GM19035 (cell line): ENCODE data around the gene AHSG.

Source experiments
- ATAC-seq: cut with Tn5 transposase; IDR thresholded peaks from one replicate; pipeline ENCODE4 v1.9.1; 2021; ENCODE audit not compliant: unreplicated experiment

Gene AHSG

GRCh38 chr3:186637686-186638085, 24.8 kb downstream of the AHSG start:
- ATAC-seq = no peak

DNA sequence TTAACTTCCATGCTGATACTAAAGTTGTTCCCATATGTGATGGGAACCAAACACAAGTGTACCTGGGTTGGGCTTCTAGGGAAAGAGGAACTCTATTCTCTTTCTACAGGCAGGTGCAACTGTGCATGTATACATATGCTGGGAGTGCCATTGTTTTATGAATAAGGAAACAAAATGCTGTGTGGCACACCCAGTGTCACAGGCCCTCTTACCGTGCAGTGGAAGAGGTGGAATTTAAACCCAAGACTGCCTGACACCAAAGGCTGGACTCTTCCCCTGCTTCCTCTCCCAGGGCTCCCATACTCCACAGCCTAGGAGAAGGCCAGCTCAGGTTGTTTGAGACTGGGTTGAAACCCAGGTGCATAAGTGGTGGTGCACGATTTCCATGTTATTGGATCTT, 25.4 kb downstream of the AHSG start:
- no peak for ATAC-seq

- ATAC-seq = no peak
Observed at GRCh38 chr3:186639778-186640472, 27.1 kb downstream of the AHSG start, which contains the start of gene FETUB. TSS of gene FETUB (plus strand) at chr3:186640399. CDS start at chr3:186640461, 62 bp downstream.

GRCh38 chr3:186640473-186640818, 27.6 kb downstream of the AHSG start:
- ATAC-seq = no peak

- no peak for ATAC-seq
Observed at GRCh38 chr3:186640929-186641328, 28.1 kb downstream of the AHSG start.

GRCh38 chr3:186642014-186642413, 29.2 kb downstream of the AHSG start:
- no peak for ATAC-seq

DNA sequence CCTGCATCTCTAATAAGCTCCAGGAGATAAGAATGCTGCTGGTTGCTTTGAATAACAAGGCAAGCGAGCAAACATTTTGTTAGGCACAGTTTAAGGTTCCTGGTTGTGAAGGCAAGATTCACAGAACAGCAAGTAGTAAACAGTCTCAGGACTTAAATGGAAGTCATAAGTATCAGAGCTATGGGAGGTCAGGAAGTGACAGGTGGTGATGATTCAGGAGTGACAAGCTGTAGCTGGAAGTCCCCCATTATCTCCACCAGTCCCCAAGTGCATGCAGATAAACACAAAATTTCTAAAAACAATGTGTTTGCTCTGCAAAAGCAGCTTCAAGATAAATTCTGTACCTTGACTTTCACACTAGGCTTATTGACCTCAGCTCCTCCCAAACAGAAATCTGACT, 30.6 kb downstream of the AHSG start:
- no peak for ATAC-seq

DNA sequence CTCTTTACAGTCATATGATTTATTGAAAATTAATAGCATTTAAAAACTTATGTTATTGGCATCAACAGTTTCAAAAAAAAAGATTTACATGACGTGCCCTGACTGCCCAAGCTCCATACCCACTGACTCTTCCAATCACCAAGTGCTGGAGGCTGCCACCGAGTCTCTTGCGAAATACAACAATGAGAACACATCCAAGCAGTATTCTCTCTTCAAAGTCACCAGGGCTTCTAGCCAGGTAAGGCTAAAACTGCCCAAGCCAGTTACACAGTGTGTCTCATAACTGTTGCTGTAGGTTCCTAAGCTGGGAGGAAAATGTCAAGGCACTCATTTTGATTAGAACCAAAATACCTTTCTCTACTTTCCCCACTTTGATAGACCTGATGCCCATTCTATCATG, 31.8 kb downstream of the AHSG start:
- no peak for ATAC-seq

DNA sequence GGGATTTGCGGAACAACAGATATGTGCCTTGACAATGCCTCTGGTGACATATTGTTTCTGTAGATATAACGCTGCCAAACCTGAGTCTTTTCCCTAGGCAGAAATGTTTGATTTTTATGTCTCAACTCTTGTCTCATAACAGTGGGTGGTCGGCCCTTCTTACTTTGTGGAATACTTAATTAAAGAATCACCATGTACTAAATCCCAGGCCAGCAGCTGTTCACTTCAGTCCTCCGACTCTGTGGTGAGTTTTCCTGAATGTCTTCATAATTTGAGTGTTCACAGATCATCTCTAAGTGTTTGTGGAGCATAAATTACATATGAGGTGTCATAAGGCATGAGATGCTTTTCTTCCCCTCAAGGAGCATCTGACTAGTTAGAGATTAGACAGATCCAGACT, 33.2 kb downstream of the AHSG start:
- no peak for ATAC-seq

GRCh38 chr3:186646841-186647240, 34.0 kb downstream of the AHSG start:
- ATAC-seq = no peak

- no peak for ATAC-seq
Observed at GRCh38 chr3:186648851-186649250, 36.0 kb downstream of the AHSG start.

- no peak for ATAC-seq
Observed at GRCh38 chr3:186651678-186652215, 38.9 kb downstream of the AHSG start.

DNA sequence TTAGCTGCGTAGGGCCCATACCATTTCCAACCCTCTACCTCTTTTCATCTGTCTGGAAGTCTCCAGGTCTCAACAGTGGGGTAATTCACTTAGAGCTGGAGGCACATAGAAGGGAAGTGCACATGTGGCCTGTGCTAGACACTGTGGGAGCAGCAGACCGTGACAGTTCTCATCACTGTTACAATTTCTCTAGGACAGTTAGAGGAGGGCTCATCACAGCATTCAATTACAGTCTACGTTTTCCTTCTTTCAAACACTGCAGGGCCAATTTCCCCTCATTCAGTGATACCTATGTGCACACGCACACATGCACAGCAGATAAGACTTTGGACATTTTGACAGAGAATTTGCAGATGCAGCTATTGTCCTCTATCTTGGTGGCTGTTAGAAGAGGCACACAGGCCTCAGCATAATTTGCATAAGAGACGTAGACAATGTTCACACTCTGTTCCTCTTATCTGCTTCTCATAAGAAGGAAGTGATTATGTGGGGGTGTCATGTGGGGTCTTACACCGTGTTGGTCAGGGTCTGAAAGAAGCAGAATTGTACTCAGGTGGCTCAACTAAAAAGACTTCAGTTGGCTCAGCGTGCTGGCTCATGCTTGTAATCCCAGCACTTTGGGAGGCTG, 40.3 kb downstream of the AHSG start:
- ATAC-seq = peak; percentile 88

GRCh38 chr3:186653984-186654383, 41.1 kb downstream of the AHSG start:
- no peak for ATAC-seq

GRCh38 chr3:186663361-186664118, 50.7 kb downstream of the AHSG start:
- no peak for ATAC-seq

DNA sequence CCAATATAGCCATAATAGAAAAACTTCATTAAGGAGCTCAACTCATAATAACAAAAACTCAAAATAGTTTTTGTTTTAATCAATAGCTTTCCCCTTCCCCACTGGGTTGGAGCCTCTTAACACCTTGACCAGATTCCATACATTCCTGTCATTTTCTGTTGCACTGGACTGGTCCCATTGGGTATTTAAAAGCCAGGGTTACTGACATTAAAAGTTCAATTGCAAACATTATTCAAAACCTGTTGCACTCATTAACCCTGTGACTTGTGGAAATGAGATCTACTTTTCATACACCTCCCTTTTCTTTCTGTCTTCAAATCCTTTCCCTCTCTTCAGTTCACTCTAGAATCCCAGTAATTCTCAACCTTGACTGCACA, 51.2 kb downstream of the AHSG start:
- no peak for ATAC-seq

DNA sequence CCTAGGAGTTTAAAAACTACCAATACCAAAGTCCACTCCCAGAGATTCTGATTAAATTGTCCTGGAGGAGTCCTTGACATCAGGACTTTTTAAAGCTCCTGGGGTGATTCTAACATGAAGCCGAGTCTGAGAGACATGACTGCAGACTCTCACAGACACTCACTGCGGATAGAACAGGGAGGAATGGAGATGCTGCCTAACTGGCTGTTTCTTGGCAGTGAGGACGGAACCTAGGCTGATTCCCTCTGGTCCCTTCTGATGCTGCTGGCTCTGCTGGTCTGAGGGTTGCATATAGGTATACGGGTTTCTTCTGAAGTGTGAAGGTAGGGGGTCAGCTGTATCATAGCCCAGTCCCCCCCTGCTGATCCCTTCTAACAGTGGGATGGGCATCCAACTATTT, 51.6 kb downstream of the AHSG start:
- no peak for ATAC-seq

DNA sequence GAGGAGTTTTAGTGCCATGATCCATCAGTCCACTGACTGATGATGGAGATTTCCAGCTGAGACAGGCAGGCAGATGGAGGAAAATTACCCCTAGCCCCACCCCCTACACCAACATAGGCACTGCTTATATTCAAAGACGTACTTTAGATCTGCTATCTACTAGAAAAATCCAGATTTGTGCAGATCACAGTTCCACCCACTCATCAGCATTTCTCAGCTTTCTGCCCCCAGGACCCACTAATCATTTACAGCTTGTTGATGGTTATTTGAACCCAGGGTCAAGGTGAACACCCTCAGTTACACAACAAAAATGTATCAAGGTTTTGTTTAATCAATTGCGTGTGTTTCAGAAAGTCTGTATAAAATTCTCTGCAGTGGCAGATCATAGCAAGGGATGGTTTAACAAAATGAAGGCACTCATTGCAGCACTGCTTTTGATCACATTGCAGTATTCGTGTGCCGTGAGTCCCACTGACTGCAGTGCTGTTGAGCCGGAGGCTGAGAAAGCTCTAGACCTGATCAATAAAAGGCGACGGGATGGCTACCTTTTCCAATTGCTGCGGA, 52.8 kb downstream of the AHSG start, which contains the start of gene HRG:
Gene HRG (plus strand): TSS at position 390 of the 564 bp plus-strand sequence. CDS start 18 bp downstream, at position 408.
- no peak for ATAC-seq

DNA sequence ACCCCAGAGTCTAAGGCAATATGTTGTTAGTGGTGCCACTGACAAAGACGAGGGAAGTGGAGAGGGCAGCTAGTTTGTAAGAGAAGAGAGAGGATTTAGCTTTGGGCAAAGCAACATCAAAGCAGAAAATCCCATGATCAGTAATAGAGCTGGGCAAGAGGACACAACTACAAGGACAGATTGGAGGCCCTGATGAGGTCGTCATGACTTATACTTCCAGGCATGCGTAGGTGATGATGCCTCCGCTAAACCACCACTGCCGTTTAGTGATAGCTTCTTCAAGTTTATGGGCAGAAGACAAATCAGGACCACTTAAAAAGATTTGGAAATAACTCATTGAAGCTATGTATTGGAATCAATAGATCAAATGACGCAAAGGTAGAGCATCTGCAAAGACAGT, 55.6 kb downstream of the AHSG start:
- ATAC-seq = no peak

GRCh38 chr3:186669378-186670084, 56.7 kb downstream of the AHSG start:
- ATAC-seq = no peak

GRCh38 chr3:186670155-186670554, 57.3 kb downstream of the AHSG start:
- no peak for ATAC-seq
